Liver (tissue), 3 donors: ENCODE results near the gene PTP4A1.

Source experiments
- CTCF ChIP-seq: fragments of 150-350 bp; IDR thresholded peaks from 2 replicates; pipeline ENCODE4 v1.5.1; 2017; ENCODE audit warnings: improper control_type of control experiment, low read depth, low read length; ENCODE audit not compliant: missing input control
- JUND ChIP-seq, 2 donors: IDR thresholded peaks; 2 replicates each; pipeline ENCODE4 v1.6.1; 2016; ENCODE audit warnings: antibody characterized with exemption in 2 of 2
- RAD21 ChIP-seq, 2 donors: IDR thresholded peaks; 2 replicates each; pipeline ENCODE4 v1.6.1; 2016; ENCODE audit warnings: antibody characterized with exemption in 2 of 2, mild to moderate bottlenecking in 2 of 2
- REST ChIP-seq: IDR thresholded peaks from 2 replicates; pipeline ENCODE4 v1.6.1; 2016; ENCODE audit warnings: antibody characterized with exemption, mild to moderate bottlenecking
- YY1 ChIP-seq: IDR thresholded peaks from 2 replicates; pipeline ENCODE4 v1.6.1; 2016; ENCODE audit warnings: antibody characterized with exemption, mild to moderate bottlenecking
- donor health status: healthy.
- donor health status: healthy.

DNA sequence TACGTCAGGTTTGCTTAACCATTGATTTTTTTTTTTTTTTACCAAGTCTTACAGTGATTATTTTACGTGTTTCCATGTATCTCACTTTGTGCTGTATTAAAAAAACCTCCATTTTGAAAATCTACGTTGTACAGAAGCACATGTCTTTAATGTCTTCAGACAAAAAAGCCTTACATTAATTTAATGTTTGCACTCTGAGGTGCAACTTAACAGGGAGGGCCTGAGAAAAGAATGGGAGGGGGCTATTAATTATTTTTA is 8.4 kb downstream of the PTP4A1 start:
- TF ChIP-seq CTCF (no peak), RAD21 (IDR thresholded peaks at IDR 0.05) (no peak), REST (no peak), YY1 (peak; percentile 57), JUND (IDR thresholded peaks at IDR 0.05) (peak in 1 of 2 donors; percentile 55)
